ENCODE measurements around the gene MSRB2.
"Not testable (repeated sequence)": the region's sequence is repeated elsewhere in the genome, so short reads cannot be mapped to it uniquely, and the experiment has no call there.

Gene MSRB2

DNA sequence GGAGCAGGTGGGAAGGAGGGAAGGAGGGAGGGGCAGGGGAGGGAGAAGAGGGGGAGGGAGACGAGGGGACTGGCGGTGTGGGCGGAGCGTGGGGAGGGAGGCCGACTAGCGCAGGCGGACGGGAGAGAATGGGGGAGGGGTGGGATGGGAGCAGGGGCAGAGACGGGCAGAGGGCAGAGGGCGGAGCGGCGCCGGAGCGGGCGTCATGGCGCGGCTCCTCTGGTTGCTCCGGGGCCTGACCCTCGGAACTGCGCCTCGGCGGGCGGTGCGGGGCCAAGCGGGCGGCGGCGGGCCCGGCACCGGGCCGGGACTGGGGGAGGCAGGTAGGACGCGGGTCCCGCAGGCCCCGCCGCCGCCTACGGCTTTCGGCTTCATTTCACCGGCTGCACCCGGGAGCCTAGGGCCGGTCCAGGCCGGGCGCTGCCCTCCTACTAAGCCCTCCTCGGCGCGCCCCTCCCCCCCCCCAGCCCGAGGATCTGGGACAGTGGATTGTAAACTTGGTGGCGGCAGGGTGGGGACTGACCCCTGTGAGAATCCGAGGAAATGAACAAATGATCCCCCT, at the start of gene MSRB2:
Gene MSRB2, plus strand, starts transcription at position 176 of the 562 bp plus-strand sequence. Its CDS starts 30 bp downstream, at position 206.
- in situ Hi-C loops (cut with MboI; ENCODE audit: low sequenced_read_pairs): no loop called here

DNA sequence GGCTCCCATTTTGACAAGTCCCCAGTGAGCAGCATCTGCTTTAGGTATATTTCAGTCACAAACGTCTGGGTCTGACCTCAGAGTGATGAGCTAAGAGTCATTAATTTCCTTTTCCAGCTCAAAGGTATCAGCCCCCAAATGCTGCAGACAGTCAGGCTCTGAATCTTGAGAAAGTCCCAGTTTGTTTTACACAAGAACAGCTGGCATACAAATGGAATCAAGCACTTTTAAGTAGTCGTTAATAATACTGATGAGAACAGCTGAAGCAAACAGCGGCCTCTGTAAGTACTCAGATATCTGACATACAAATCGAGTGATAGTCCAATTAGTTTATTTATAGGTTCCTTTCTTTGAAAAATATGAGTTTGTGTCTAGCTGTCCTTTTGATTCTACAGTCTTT, 49.4 kb upstream of the MSRB2 start:
- in situ Hi-C loops (cut with MboI; ENCODE audit: low sequenced_read_pairs): no loop called here

DNA sequence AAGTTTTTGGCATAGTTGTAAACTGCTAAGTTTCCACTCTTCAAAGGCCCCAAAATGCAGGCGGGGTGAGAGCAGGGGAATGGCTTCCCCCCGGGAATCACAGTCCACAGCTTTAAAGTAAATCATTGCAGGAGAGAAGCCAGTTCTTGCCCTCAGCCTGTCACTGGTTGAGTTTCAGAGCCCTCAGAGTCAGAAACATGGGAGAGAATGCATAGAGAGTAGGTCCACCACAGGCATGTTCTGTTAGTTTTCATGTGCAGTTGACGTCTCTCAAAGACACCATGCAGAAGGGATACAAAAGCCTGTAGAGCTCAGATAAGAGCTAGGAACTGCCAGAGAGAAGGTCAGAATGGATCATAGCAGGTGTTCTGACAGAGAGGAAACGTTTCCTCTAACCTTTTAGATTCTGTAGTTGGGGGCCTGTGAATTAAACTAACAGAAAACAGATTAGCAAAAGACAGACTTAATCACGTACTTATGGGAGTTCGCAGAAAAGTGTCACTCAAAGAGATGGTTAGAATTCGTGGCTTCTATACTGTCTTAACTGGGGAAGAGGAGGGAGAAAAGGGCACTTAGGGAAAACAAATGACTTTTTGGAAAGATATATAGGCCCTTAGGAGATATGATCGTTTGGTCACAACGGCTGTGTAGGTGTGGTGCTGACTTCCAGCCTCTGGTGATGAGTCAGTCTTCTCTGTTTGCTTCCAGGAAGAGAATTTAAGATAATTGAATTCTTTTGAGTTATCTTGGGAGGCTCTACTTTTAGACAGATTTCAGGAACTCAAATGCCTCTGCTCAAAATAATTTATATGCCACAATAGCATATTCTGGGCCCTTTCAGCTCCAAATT, 48.0 kb upstream of the MSRB2 start:
- in situ Hi-C loops (cut with MboI; ENCODE audit: low sequenced_read_pairs): no loop called here

DNA sequence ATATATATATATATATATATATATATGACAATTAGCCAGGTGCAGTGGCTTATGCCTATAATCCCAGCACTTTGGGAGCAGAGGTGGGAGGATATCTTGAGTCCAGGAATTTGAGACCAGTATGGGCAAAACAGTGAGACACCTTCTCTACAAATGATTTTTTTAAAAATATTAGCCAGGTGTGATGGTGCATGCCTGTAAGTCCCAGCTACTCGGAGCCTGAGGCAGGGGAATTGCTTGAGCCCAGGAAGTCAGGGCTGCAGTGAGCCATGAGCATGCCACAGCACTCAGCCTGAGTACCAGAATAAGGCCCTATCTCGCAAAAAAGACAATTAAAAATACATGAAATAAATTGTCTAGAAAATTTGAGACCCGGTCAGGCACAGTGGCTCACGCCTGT, 47.2 kb upstream of the MSRB2 start:
- in situ Hi-C loops (cut with MboI; ENCODE audit: low sequenced_read_pairs): no loop called here

DNA sequence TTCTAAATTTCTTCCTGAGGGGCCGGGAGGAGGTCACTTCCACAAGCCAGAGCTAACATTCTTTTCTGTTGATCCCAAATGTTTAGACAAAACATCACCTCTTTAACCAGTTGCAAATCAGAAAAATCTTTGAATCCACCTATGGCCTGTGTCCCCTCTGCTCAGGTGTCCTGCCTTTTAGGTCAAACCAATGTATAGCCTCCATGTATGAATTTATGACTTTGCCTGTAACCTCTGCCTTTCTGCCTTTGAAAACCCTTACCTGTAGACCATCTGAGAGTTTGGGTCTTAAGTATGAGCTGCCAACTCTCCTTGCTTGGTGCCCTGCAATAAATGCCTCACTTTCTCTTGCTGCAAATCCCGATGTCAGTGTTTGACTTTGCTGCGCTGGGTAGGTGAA, 44.1 kb upstream of the MSRB2 start:
- in situ Hi-C loops (cut with MboI; ENCODE audit: low sequenced_read_pairs): no loop called here

DNA sequence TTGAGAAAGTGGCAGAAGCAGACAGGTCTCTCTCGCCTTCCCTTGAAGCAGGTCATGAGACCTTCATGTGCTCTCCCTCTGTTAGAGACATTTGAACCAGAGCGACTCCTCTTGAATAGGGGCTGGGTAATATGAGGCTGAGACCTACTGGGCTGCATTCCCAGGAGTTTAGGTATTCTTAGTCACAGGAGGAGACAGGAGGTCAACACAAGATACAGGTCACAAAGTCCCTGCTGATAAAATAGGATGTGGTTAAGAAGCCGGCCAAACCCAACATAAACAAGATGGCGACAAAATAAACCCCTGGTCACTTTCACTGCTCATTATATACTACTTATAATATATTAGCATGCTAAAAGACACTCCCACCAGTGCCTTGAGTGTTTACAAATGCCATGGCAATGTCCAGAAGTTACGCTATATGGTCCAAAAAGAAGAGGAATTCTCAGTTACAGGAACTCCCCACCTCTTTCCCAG, 43.5 kb upstream of the MSRB2 start:
- in situ Hi-C loops (cut with MboI; ENCODE audit: low sequenced_read_pairs): no loop called here

DNA sequence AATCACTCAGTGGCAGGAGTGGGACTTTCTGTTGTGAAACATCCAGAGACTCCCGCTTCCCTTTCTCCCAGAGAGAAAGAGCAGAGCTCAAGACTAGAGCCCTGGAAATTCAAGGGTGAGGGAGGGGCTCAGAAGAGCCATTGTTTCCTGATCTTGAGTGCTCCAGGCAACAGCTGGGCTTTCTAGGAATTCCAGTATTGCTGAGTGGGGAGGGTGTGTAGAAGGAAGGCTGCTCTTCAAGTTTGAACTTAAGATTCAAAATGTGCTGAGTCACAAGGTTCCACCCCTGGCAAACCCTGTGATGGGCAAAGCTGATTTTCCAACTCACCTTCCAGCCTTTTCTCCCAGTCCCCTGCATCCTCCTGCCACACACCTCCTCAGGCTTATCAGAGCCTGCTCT, 42.3 kb upstream of the MSRB2 start:
- in situ Hi-C loops (cut with MboI; ENCODE audit: low sequenced_read_pairs): no loop called here

DNA sequence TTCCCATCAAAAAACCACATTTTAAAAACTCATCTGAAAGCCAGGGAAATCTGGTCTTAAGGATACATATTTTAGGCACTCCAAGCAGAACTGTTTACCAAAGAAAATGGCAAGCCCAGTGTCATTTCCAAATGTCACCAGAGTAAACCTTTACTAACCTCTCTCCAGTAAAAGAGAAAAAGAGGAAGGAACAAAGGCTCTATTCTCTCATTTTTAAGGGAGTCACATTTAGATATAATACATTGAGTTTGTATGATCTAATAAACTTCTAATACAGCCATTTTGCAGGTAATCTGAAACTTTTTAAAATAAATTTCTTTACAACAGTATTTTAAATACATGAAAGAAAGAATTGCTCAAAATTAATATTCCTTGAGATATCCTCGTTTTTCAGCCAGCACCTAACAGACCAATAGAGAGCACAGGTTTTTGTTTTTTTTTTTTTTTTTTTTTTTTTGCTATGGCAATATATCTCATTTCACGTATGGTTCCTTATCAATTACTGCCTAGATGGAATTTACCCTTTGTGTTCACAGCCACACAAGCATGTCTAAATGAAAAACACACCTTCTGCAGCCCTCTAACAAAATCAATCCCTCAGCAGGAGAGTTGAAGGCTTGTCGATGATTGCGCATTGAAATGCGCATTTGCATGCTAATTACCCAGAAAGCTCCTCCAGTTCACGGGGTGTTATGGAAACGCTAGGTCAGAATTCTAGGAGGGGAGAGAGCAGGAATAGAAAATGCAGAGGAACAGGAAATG, 39.8 kb upstream of the MSRB2 start:
- in situ Hi-C loops (cut with MboI; ENCODE audit: low sequenced_read_pairs): no loop called here

DNA sequence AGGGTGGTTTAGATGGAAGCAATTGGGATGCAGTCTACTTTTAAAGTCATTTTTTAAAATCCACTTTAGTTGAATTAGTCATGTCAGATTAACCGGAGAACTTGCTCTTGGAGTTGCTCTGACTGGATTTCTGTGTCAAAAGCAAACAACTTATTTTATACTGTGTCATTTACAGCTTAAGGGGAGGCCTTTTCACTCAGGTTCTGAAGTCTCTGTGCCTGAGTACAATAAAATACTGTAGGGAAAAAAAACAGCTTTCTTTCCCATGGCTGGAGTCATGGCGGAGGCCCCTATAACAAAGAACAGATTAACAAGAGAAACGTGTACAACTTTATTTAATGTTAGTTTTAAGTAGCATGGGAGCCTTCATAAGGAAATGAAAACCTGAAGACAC, 39.2 kb upstream of the MSRB2 start:
- in situ Hi-C loops (cut with MboI; ENCODE audit: low sequenced_read_pairs): no loop called here

DNA sequence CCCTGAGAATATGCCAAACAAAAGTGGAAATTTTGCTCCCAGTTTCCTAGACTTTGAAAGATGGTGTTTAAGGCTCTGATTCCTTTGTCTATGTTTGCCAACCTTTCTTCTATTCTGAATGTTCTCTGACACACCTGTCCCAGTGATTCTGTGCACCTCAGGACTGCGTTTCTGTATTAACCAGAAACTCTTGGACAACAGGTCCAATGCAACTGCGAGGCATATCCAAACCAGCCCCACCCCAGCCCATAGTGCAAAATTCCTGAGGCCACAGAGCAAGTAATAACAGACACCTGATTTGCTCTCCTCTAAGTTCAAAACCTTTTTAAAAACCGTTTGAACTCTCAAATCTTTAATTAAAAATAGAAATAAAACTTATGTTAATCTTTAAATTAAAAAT, 37.0 kb upstream of the MSRB2 start:
- in situ Hi-C loops (cut with MboI; ENCODE audit: low sequenced_read_pairs): no loop called here

DNA sequence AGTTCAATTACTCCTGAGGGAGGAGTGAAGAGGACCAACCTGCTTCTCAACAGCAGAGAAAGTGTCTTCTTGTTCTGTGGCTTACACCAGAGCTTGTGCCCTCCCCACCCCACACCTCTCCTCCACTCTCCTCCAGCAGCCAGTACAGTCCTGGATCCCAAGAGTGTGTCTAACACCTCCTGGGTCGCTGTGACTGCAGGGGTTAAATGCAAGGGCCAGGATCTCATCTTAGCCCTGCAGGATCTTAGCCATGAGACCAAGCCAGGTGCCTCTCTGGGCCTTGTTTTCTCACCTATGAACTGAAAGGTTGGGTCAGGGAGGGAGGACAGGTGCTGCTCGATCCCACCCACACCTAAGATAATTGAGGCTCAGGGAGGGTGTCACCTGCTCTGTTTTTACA, 34.5 kb upstream of the MSRB2 start:
- in situ Hi-C loops (cut with MboI; ENCODE audit: low sequenced_read_pairs): no loop called here

DNA sequence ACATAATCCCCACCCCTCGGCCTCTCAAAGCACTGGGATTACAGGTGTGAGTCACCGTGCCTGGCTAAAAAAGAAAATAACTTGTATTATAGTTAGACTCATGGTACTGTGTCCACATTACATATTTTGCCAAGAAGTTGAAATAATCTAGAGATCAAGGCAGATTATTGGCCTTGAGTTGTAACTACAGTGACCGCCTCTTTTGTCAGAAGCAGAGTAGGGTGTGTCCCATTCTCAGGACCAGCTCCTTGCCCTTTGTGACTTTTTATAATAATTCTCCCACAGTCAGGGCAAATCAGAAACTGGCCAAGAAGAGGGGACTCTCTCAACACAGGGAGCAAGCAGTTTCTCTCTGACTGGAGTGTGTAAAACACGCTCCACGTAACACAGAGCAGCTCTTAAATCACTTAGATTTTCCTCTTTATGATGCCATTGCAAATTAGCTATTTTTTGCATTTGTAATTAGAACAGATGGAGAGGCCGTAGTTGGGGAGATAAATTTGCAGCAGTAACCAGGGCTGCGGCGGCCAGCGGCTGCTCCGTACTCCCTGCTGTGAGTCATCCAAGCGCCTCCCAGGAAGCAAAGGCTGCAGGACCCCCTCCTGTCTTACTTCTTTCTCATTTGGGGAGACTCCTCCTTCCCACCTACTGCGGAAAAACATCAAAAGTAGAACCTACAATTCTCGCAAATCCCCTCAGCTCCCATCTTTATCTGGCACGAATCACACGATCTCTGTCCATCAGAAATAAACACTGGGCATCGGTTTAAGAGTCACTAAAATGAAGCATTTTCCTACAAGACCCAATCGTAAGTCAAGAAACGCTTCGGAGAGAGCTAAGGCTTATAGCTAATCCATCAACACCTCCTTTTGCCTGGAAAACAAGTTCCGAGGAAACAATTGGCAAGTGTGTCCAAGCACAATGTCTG, 32.1 kb upstream of the MSRB2 start:
- in situ Hi-C loops (cut with MboI; ENCODE audit: low sequenced_read_pairs): no loop called here

DNA sequence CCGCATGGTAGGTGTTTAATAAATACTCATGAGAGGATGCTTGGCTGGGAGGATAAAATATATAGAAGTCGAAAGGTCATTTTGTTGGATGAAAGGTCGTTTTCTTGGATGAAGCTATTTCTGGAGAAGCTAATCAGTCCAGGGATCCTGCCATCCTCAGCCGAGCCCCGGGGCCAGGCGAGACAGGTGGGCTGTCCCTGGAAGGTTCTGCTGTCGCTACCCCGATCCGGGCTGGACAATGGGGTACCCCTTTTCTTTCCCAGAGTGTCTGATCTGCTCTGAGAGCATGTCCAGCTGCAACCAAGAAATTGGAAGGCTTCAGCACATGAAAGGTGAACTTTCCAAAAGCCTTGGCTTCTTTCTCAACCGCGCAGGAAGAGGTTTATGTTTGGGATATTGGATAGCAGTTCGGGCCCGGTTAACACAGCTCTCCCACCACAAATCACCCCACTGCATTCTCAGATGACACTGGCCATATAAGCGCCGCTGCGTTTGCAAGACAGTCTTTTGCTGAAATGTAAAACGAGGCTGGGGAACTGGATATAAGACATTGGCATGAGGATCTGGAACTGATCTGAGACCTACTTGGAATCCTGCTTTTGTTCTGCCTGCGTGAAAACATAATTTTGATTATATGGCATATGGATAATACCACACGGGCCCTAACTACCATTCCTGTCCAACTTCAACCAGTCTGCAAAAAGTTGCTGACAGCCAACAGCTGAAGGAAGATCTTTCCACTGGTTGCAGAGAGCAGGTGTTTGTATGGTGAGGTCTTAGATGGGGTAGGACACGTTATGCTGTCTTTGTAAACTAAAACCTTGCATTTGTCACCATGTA, 31.2 kb upstream of the MSRB2 start:
- in situ Hi-C loops (cut with MboI; ENCODE audit: low sequenced_read_pairs): no loop called here

DNA sequence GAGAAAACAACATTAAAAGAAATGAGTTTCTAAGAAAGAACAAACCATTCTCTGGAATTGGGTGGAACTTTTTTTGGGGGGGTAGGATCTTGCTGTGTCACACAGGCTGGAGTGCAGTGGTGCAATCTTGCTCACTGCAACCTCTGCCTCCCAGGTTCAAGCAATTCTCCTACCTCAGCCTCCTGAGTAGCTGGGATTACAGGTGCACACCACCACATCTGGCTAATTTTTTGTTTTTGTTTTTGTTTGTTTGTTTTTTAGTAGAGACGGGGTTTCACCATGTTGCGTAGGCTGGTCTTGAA, 30.6 kb upstream of the MSRB2 start:
- in situ Hi-C loops (cut with MboI; ENCODE audit: low sequenced_read_pairs): not testable (repeated sequence)

DNA sequence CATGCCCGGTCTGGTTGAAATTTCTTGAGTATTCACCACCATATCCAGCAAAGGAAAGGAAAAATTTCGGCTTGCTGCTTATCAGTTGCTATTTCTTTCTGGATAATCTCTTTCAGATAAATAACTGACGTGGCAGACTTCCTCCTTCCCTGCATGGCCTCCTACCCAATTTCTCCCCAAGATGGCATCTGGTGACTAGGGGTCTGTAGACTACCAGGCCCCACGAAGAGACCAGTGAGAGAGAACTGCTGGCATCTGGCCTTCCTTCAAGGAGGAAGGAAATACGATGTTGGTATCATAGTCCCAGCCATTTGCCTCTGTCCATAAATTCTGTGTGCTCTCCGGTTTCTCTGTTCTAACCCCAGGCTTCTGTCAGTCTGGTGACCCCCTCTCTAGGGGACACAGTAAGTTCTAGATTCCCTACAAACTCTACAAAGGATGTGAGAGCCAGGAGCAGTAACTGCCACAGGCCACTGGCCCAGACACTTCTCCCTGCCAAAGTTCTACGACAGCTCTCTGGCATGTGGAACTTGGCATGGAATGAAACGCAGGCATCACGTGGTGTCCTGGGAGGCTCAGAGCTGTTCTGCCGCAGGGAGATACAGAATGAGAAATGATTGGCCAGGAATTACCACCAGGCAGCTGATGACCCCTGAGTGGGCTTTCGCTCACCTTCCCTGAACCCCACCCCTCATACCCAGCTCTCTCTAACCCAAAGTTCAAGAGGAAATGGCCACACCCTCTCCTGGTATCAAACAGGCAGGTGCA, 30.0 kb upstream of the MSRB2 start:
- in situ Hi-C loops (cut with MboI; ENCODE audit: low sequenced_read_pairs): no loop called here

DNA sequence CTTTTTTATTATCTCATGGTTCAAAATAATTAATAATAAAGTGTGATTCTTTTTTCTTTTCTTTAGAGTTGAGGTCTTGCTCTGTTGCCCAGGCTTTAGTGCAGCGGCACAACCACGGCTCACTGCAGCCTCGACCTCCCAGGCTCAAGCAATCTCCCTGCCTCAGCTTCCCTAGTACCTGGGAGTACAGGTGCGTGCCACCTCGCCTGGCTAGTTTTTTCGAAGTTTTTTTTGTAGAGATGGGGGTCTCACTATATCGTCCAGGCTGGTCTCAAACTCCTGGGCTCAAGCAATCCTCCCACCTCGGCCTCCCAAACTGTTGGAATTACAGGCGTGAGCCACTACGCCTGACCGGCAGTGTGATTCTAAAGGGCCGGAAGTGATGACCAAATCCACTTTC, 28.0 kb upstream of the MSRB2 start:
- in situ Hi-C loops (cut with MboI; ENCODE audit: low sequenced_read_pairs): no loop called here

DNA sequence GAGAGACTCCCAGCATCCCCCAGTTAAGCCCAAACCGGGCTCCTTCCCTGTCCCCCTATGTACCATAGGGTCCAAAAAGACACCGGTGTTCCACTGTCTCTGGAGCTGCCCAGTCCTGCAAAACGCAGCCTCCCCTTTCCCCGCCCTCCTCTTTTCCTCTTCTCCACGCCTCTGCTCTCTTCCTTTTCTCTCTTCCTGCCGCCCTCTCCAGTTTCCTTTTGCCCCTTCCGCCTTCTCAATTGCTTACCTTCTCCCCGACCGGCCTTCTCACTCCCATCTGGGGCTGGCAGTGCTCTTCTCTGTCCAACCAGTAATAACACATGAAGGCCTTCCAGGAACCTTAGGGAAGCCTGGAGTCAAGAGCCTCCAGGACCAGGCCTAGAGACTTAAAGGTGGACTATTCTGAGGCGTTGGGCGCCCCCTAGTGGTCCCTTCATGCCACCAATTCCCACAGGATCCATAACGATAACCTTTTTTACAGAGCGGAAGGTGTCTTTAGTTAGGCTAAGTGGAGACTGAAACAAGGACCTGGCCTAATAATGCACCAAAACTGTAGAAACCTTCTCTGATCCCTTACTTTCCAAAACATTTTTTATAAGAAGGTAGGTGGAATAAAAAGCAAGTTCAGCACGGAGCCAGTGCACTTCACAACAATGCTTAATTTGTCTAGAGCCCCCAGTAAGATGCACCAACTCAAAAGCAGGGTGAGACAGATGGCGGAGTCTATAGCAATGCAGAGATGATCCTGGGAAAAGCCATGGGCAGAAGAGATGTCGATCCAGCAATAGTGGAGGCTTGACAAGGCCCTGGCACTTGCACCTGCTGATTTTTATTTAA, 27.2 kb upstream of the MSRB2 start:
- in situ Hi-C loops (cut with MboI; ENCODE audit: low sequenced_read_pairs): no loop called here

DNA sequence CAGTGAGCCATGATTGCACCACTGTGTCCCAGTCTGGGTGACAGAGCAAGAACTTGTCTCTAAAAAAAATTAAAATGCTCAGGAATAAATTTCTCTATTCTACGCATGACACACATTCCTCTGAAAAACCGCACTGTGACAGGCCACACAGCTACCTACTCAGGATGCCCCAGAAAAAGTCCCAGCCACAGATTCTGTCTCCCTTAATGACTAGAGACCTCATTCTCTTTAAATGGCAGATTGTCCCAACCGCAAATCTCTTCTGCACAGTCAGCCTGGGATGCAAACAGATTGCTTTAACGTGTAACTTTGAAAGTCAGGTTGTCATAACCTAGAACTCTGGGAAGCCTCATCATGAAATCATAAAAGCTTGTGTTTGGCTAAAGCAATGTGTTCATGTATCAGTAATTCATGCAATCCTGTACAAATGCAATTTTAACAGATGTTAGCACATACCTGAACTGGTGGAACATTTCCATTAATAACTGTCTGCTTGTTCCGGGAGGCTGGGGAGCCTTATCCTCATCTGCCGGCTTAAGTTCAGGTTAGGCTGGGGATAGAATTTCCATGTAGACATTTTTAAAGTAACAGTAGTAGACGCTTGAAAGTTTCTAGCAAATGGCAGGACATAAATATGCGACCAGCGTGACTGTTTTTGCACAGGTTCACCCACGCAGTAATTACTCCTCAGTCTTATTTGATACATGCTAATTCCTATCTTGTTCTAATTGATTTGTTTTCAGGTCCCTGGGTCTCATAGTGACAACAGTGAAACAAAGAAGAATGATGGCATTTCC, 26.2 kb upstream of the MSRB2 start:
- in situ Hi-C loops (cut with MboI; ENCODE audit: low sequenced_read_pairs): no loop called here

All from hTERT RPE-1 (cell line).